ENCODE data around the gene RNF214. TPM values are rescaled to one million over a fixed set of nuclear protein-coding genes. Genes with fewer than 3 reads are reported as not detected.

RNF214 gene
- total and polyA plus RNA-seq, 2 donors (not counting 1 experiment from before 2014, with no cell fraction given): 12.1 to 13.4 TPM

- Histone ChIP-seq H2AFZ (ENCODE audit: low read length) (no peak overlapping the region), H3K79me2 (ENCODE audit: control insufficient read depth, insufficient read depth, low read length) (peaks cover 9% of the 10 kb centered on the region), H3K4me2 (ENCODE audit: extremely low read depth, insufficient read depth, low read length) (no peak overlapping the region), H3K27ac (ENCODE audit: insufficient read depth, low read length) (no peak overlapping the region), H3K27me3 (ENCODE audit: control insufficient read depth, insufficient read depth, low read length) (no peaks in the 10 kb centered on the region), H3K4me3 (replicated peaks in 1 of 4; ENCODE audit: control extremely low read depth in 1 of 4, insufficient read depth in 1 of 4, low read depth in 3 of 4, low read length in 4 of 4) (no peak overlapping the region), H3K9ac (ENCODE audit: insufficient read depth, low read length) (no peak overlapping the region), H3K9me3 (ENCODE audit: control insufficient read depth, insufficient read depth, low read depth, low read length) (no peaks in the 10 kb centered on the region), H4K20me1 (ENCODE audit: control insufficient read depth, extremely low read depth, insufficient read depth, low read length) (no peaks in the 10 kb centered on the region), H3K4me1 (ENCODE audit: control insufficient read depth, extremely low read depth, insufficient read depth, low read length) (peaks cover 5% of the 10 kb centered on the region), H3K36me3 (ENCODE audit: control insufficient read depth, insufficient read depth, low read length) (peaks cover 7% of the 10 kb centered on the region)
- DNase-seq (ENCODE audit: low read depth in 2 of 2): no peak
- TF ChIP-seq CTCF (conservative IDR thresholded peaks at IDR 0.05 in 1 of 2, IDR thresholded peaks at IDR 0.05 in 1 of 2; ENCODE audit: low read depth in 1 of 2, low read length in 2 of 2) (no peak), EZH2 (IDR thresholded peaks at IDR 0.05; ENCODE audit: low read length, missing control alignments) (no peak)
These were observed 101.4 kb downstream of the RNF214 start for GRCh38 chr11:117333917-117334316.

- Histone ChIP-seq H3K79me2 (ENCODE audit: control insufficient read depth, insufficient read depth, low read length) (peaks cover 2% of the 10 kb centered on the region), H2AFZ (ENCODE audit: low read length) (no peak overlapping the region), H3K9me3 (ENCODE audit: control insufficient read depth, insufficient read depth, low read depth, low read length) (no peaks in the 10 kb centered on the region), H3K27me3 (ENCODE audit: control insufficient read depth, insufficient read depth, low read length) (no peaks in the 10 kb centered on the region), H3K4me1 (ENCODE audit: control insufficient read depth, extremely low read depth, insufficient read depth, low read length) (no peaks in the 10 kb centered on the region), H3K4me2 (ENCODE audit: extremely low read depth, insufficient read depth, low read length) (no peak overlapping the region), H4K20me1 (ENCODE audit: control insufficient read depth, extremely low read depth, insufficient read depth, low read length) (no peaks in the 10 kb centered on the region), H3K4me3 (replicated peaks in 1 of 4; ENCODE audit: control extremely low read depth in 1 of 4, insufficient read depth in 1 of 4, low read depth in 3 of 4, low read length in 4 of 4) (no peak overlapping the region), H3K36me3 (ENCODE audit: control insufficient read depth, insufficient read depth, low read length) (peaks cover 7% of the 10 kb centered on the region), H3K9ac (ENCODE audit: insufficient read depth, low read length) (no peak overlapping the region), H3K27ac (ENCODE audit: insufficient read depth, low read length) (no peak overlapping the region)
- no peak for TF ChIP-seq EZH2 (IDR thresholded peaks at IDR 0.05; ENCODE audit: low read length, missing control alignments)
- TF ChIP-seq CTCF (conservative IDR thresholded peaks at IDR 0.05 in 1 of 2, IDR thresholded peaks at IDR 0.05 in 1 of 2; ENCODE audit: low read depth in 1 of 2, low read length in 2 of 2): no peak
- DNase-seq (ENCODE audit: low read depth in 2 of 2): no peak
These were observed 102.4 kb downstream of the RNF214 start for GRCh38 chr11:117334896-117335295.

- peaks cover 2% of the 10 kb centered on the region for H3K79me2 ChIP-seq (ENCODE audit: control insufficient read depth, insufficient read depth, low read length)
- no peaks in the 10 kb centered on the region for H3K27me3 ChIP-seq (ENCODE audit: control insufficient read depth, insufficient read depth, low read length)
- H2AFZ ChIP-seq (ENCODE audit: low read length): no peak overlapping the region
- no peak overlapping the region for H3K9ac ChIP-seq (ENCODE audit: insufficient read depth, low read length)
- H3K9me3 ChIP-seq (ENCODE audit: control insufficient read depth, insufficient read depth, low read depth, low read length): no peaks in the 10 kb centered on the region
- H3K4me1 ChIP-seq (ENCODE audit: control insufficient read depth, extremely low read depth, insufficient read depth, low read length): no peaks in the 10 kb centered on the region
- peaks cover 7% of the 10 kb centered on the region for H3K36me3 ChIP-seq (ENCODE audit: control insufficient read depth, insufficient read depth, low read length)
- no peak for DNase-seq (ENCODE audit: low read depth in 2 of 2)
- no peak overlapping the region for H3K27ac ChIP-seq (ENCODE audit: insufficient read depth, low read length)
- H3K4me2 ChIP-seq (ENCODE audit: extremely low read depth, insufficient read depth, low read length): no peak overlapping the region
- H3K4me3 ChIP-seq (replicated peaks in 1 of 4; ENCODE audit: control extremely low read depth in 1 of 4, insufficient read depth in 1 of 4, low read depth in 3 of 4, low read length in 4 of 4): no peak overlapping the region
- H4K20me1 ChIP-seq (ENCODE audit: control insufficient read depth, extremely low read depth, insufficient read depth, low read length): no peaks in the 10 kb centered on the region
- TF ChIP-seq CTCF (conservative IDR thresholded peaks at IDR 0.05 in 1 of 2, IDR thresholded peaks at IDR 0.05 in 1 of 2; ENCODE audit: low read depth in 1 of 2, low read length in 2 of 2) (no peak), EZH2 (IDR thresholded peaks at IDR 0.05; ENCODE audit: low read length, missing control alignments) (no peak)
These were observed 102.9 kb downstream of the RNF214 start for GRCh38 chr11:117335399-117335798.

Other genes starting within 250 kb of the RNF214 start
- gene SIK3, start 134.2 kb upstream of the RNF214 start, total RNA-seq: 11.8 and 22.8 TPM in 2 replicates
- 7.1 and 9.7 TPM in 2 replicates for gene SIK3, start 134.2 kb upstream of the RNF214 start, polyA plus RNA-seq
- 110 and 112 TPM in 2 replicates for gene PAFAH1B2, start 88.4 kb upstream of the RNF214 start, total RNA-seq
- gene PAFAH1B2, start 88.4 kb upstream of the RNF214 start, polyA plus RNA-seq: 56.2 and 70.8 TPM in 2 replicates
- 10.3 and 23.5 TPM in 2 replicates for gene SIDT2, start 53.9 kb upstream of the RNF214 start, total RNA-seq
- gene SIDT2, start 53.9 kb upstream of the RNF214 start, polyA plus RNA-seq: 24.3 and 27.2 TPM in 2 replicates
- gene TAGLN, start 33.3 kb upstream of the RNF214 start, total RNA-seq: 608 and 824 TPM in 2 replicates
- 1,148 and 4,435 TPM in 2 replicates for gene TAGLN, start 33.3 kb upstream of the RNF214 start, polyA plus RNA-seq
- gene PCSK7, start 598 bp upstream of the RNF214 start, total RNA-seq: 26.5 and 38.3 TPM in 2 replicates
- gene PCSK7, start 598 bp upstream of the RNF214 start, polyA plus RNA-seq: 26.8 and 28.2 TPM in 2 replicates
- gene BACE1-AS, start 58.7 kb downstream of the RNF214 start, total RNA-seq: 2.8 and 4.5 TPM in 2 replicates
- 3.9 and 4.2 TPM in 2 replicates for gene BACE1-AS, start 58.7 kb downstream of the RNF214 start, polyA plus RNA-seq
- gene BACE1, start 83.6 kb downstream of the RNF214 start, total RNA-seq: 17.7 and 23.1 TPM in 2 replicates
- 58.1 and 62.7 TPM in 2 replicates for gene BACE1, start 83.6 kb downstream of the RNF214 start, polyA plus RNA-seq
- gene CEP164, start 95.2 kb downstream of the RNF214 start, total RNA-seq: 29.0 and 33.5 TPM in 2 replicates
- 16.1 and 20.6 TPM in 2 replicates for gene CEP164, start 95.2 kb downstream of the RNF214 start, polyA plus RNA-seq